Prostate gland (tissue), 2 donors: ENCODE results near the gene SHCBP1L. TPM values are rescaled to one million over a fixed set of nuclear protein-coding genes. Genes with fewer than 3 reads are reported as not detected.
"Not testable (repeated sequence)": the region's sequence is repeated elsewhere in the genome, so short reads cannot be mapped to it uniquely, and the experiment has no call there.

Source experiments
- DNase-seq: peaks from one replicate; pipeline ENCODE4 v3.0.0-alpha.2; 2019; ENCODE audit warnings: low spot score
- H3K27ac ChIP-seq, 2 donors: fragments of 200-600 bp; sonication (generic); 2 replicates each; pipeline ENCODE4 v1.5.1; 2017 to 2019
- H3K27me3 ChIP-seq: fragments of 200-600 bp; sonication (generic); replicated peaks from 2 replicates; pipeline ENCODE4 v1.5.1; 2019; ENCODE audit not compliant: insufficient read depth
- H3K36me3 ChIP-seq, 2 donors: fragments of 200-600 bp; sonication (generic); 1 replicate in 1 of 2; 2 replicates in 1 of 2; pipeline versions ENCODE4 v1.5.1 to v1.8.1; 2017 to 2019
- H3K4me1 ChIP-seq: fragments of 200-600 bp; sonication (generic); replicated peaks from 2 replicates; pipeline ENCODE4 v1.5.1; 2019
- H3K4me3 ChIP-seq, 2 donors: fragments of 200-600 bp; sonication (generic); 2 replicates each; pipeline ENCODE4 v1.5.1; 2017 to 2019
- H3K9me3 ChIP-seq: fragments of 200-600 bp; sonication (generic); 2 replicates; pipeline ENCODE4 v1.5.1; 2017
- POLR2A ChIP-seq: fragments of 450-650 bp; IDR thresholded peaks from one replicate; pipeline ENCODE4 v1.6.1; 2016; ENCODE audit warnings: antibody characterized with exemption, mild to moderate bottlenecking
- POLR2AphosphoS5 ChIP-seq: sonication (generic); formaldehyde crosslinking; IDR thresholded peaks from one replicate; pipeline ENCODE4 v1.6.1; 2017; ENCODE audit warnings: antibody characterized with exemption
- WGBS: methylation state at CpG from one replicate; pipeline ENCODE4 v1.1.5; 2018; 5-methylcytosine and 5-hydroxymethylcytosine counted together
- intact Hi-C: fragments of 100-400 bp; cut with DNase I; formaldehyde crosslinking; loops from one replicate; pipeline ENCODE4 v1.14.2; 2022
- total RNA-seq, 2 donors: library from RNA; depleted of rRNA; stranded (reverse); fragments of >200 nt; gene quantifications; one replicate each; pipeline ENCODE4 v1.1.0, GENCODE V29; 2016
- TF ChIP-seq, protein P1 (sequence below), 4 experiments: fragments of 200-600 bp in 2 of 4; fragments of 450-650 bp in 2 of 4; sonication (generic) in 2 of 4; IDR thresholded peaks; 1 replicate in 3 of 4; 2 replicates in 1 of 4; pipeline ENCODE4 v1.5.1; 2016 to 2019; ENCODE audit warnings: antibody characterized with exemption in 4 of 4, mild to moderate bottlenecking in 2 of 4, moderate library complexity in 2 of 4

Gene SHCBP1L
- total RNA-seq, 2 donors from 2014 or later = 23.9 TPM; not detected in 1

- 82% methylated on average over 3 of the region's 3 CpGs for WGBS
- Histone ChIP-seq H3K4me3 (no peak overlapping the region), H3K9me3 (no peaks in the 10 kb centered on the region), H3K36me3 (no peaks in the 10 kb centered on the region), H3K4me1 (no peaks in the 10 kb centered on the region), H3K27ac (no peak overlapping the region), H3K27me3 (no peaks in the 10 kb centered on the region)
- DNase-seq = no peak
- intact Hi-C loops = no loop called here
- TF ChIP-seq POLR2AphosphoS5 = no peak
- no peak for TF ChIP-seq POLR2A
- TF ChIP-seq, protein P1, sequence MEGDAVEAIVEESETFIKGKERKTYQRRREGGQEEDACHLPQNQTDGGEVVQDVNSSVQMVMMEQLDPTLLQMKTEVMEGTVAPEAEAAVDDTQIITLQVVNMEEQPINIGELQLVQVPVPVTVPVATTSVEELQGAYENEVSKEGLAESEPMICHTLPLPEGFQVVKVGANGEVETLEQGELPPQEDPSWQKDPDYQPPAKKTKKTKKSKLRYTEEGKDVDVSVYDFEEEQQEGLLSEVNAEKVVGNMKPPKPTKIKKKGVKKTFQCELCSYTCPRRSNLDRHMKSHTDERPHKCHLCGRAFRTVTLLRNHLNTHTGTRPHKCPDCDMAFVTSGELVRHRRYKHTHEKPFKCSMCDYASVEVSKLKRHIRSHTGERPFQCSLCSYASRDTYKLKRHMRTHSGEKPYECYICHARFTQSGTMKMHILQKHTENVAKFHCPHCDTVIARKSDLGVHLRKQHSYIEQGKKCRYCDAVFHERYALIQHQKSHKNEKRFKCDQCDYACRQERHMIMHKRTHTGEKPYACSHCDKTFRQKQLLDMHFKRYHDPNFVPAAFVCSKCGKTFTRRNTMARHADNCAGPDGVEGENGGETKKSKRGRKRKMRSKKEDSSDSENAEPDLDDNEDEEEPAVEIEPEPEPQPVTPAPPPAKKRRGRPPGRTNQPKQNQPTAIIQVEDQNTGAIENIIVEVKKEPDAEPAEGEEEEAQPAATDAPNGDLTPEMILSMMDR (IDR thresholded peaks at IDR 0.05) = no peak
Measured at GRCh38 chr1:182917378-182917777, 35.6 kb downstream of the SHCBP1L start.

DNA sequence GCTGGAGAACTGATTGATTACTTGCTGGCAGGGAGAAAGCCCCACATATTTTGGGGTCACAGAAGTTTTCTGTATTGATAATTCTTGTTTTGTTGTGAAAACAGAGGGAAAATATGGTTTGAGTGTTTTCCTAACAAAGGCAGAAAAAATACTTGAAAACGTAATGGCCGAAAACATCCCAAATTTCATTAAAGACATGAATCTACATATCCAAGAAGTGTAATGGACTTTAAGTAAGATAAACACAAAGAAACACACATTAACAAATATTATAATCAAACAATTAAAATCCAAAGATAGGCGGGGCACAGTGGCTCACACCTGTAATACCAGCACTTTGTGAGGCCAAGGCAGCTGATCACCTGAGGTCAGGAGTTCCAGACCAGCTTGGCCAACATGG lies 39.6 kb downstream of the SHCBP1L start:
- Histone ChIP-seq H3K27ac (no peak overlapping the region), H3K4me3 (no peak overlapping the region), H3K9me3 (no peaks in the 10 kb centered on the region), H3K4me1 (no peaks in the 10 kb centered on the region), H3K36me3 (no peaks in the 10 kb centered on the region), H3K27me3 (no peaks in the 10 kb centered on the region)
- no peak for DNase-seq
- intact Hi-C loops = no loop called here
- 97% methylated on average over 3 of the region's 3 CpGs for WGBS
- no peak for TF ChIP-seq POLR2AphosphoS5

DNA sequence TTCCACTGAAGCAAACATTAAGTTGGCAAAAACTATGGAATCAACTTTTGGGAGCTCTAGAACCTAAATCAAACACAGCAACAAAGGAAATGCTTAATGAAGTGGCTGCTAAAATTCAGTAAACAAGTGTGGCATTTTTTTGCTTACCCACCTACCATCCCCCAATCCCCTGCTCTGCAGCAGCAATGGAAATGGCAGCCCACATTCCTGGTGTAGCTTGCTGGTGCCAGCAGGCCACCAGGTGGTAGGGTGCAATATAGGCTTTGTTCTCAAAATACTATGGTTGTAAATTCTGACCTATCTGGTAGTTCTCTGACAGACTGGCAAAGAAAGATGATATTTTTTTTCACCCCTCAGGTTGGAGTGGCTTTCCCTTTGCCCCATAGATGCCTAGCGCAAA lies 42.8 kb downstream of the SHCBP1L start:
- no peak overlapping the region for H3K4me3 ChIP-seq
- no peaks in the 10 kb centered on the region for H3K36me3 ChIP-seq
- 95% methylated on average over 1 of the region's 1 CpG for WGBS
- H3K27me3 ChIP-seq = no peaks in the 10 kb centered on the region
- H3K4me1 ChIP-seq = no peaks in the 10 kb centered on the region
- TF ChIP-seq, protein P1 (IDR thresholded peaks at IDR 0.05) = no peak
- TF ChIP-seq POLR2AphosphoS5 = no peak
- TF ChIP-seq POLR2A = no peak
- intact Hi-C loops = no loop called here
- no peak for DNase-seq
- no peak overlapping the region for H3K27ac ChIP-seq
- no peaks in the 10 kb centered on the region for H3K9me3 ChIP-seq

DNA sequence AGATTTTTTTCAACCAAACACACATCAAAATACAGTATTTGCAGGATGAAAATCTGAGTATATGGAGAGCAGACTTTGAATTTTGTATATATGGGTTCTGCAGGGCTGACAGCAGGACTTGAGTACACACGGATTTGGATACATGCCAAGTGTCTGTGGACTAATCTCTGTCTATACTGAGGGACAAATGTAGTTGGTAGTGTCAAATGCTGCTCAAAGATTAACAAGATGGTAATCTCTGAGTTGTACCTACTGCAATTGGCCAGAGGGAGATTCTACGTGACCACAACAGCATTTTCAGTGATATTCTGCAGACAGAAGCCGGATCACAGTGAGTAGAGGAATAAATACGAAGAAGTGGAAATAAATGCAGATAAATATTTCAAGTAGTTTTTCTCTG lies 43.4 kb downstream of the SHCBP1L start:
- Histone ChIP-seq H3K4me3 (no peak overlapping the region), H3K4me1 (no peaks in the 10 kb centered on the region), H3K9me3 (no peaks in the 10 kb centered on the region), H3K27ac (no peak overlapping the region), H3K27me3 (no peaks in the 10 kb centered on the region), H3K36me3 (no peaks in the 10 kb centered on the region)
- DNase-seq = no peak
- TF ChIP-seq POLR2A (no peak), POLR2AphosphoS5 (no peak)
- TF ChIP-seq, protein P1 (IDR thresholded peaks at IDR 0.05) = no peak
- intact Hi-C loops = no loop called here
- 56% methylated on average over 4 of the region's 4 CpGs for WGBS

- intact Hi-C loops = no loop called here
- 90% methylated on average over 2 of the region's 2 CpGs for WGBS
Measured at GRCh38 chr1:182905321-182905720, 47.6 kb downstream of the SHCBP1L start.

DNA sequence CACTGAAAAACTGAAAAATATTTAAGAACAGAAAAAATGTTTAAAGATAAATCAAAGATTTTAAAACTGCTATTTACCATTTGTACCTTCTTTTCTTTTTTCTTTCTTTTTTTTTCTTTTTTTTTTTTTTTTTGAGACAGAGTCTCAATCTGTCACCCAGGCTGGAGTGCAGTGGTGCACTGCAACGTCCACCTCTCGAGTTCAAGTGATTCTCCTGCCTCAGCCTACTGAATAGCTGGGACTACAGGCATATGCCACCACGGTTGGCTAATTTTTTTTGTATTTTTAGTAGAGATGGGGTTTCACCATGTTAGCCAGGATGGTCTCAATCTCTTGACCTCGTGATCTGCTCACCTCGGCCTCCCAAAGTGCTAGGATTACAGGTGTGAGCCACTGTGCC lies 51.0 kb downstream of the SHCBP1L start:
- H3K4me3 ChIP-seq, H3K4me1 ChIP-seq, H3K9me3 ChIP-seq, H3K27ac ChIP-seq, DNase-seq, H3K27me3 ChIP-seq, intact Hi-C loops, H3K36me3 ChIP-seq: not testable (repeated sequence)
- WGBS = 90% methylated on average over 5 of the region's 5 CpGs

More at GRCh38 chr1:182905321-182905720, 47.6 kb downstream of the SHCBP1L start:
- Histone ChIP-seq H3K4me1 (no peaks in the 10 kb centered on the region), H3K27me3 (no peaks in the 10 kb centered on the region), H3K36me3 (no peaks in the 10 kb centered on the region), H3K27ac (no peak overlapping the region), H3K4me3 (no peak overlapping the region), H3K9me3 (no peaks in the 10 kb centered on the region)
- no peak for DNase-seq
- TF ChIP-seq, protein P1 (IDR thresholded peaks at IDR 0.05) = no peak
- TF ChIP-seq POLR2A (no peak), POLR2AphosphoS5 (no peak)
